RWPE1 (cell line): Measurements from ENCODE around the gene IL16.

ENCODE experiments used
- CTCF ChIA-PET: fragments of 350-600 bp; sonication (Branson Sonifier 250); formaldehyde crosslinking; extraction: SDS; loops from one replicate; lab custom pipeline; 2021; lab: Yijun Ruan, JAX
- POLR2A ChIA-PET: fragments of 400-600 bp; formaldehyde crosslinking; extraction: SDS; loops from one replicate; lab custom pipeline; 2020; ENCODE audit warnings: antibody characterized with exemption; ENCODE audit not compliant: low non-redundant PET; lab: Yijun Ruan, JAX
- DNase-seq: peaks from one replicate; pipeline ENCODE4 v3.0.0; 2012; ENCODE audit warnings: low spot score
- H3K27ac ChIP-seq: fragments of 450-650 bp; 2 replicates; pipeline ENCODE4 v1.5.1; 2017
- TF ChIP-seq, protein P1 (sequence below): fragments of 450-650 bp; conservative IDR thresholded peaks from 2 replicates; pipeline ENCODE4 v1.5.1; 2017; ENCODE audit warnings: low read depth, mild to moderate bottlenecking

IL16 gene

GRCh38 chr15:81298611-81299010 lies 101.9 kb downstream of the IL16 start:
- POLR2A ChIA-PET, result no interaction called here
- CTCF ChIA-PET, result no interaction called here
- peak overlapping the region; percentile 76 for H3K27ac ChIP-seq
- no peak for DNase-seq
- TF ChIP-seq, protein P1, sequence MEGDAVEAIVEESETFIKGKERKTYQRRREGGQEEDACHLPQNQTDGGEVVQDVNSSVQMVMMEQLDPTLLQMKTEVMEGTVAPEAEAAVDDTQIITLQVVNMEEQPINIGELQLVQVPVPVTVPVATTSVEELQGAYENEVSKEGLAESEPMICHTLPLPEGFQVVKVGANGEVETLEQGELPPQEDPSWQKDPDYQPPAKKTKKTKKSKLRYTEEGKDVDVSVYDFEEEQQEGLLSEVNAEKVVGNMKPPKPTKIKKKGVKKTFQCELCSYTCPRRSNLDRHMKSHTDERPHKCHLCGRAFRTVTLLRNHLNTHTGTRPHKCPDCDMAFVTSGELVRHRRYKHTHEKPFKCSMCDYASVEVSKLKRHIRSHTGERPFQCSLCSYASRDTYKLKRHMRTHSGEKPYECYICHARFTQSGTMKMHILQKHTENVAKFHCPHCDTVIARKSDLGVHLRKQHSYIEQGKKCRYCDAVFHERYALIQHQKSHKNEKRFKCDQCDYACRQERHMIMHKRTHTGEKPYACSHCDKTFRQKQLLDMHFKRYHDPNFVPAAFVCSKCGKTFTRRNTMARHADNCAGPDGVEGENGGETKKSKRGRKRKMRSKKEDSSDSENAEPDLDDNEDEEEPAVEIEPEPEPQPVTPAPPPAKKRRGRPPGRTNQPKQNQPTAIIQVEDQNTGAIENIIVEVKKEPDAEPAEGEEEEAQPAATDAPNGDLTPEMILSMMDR, result no peak

DNA sequence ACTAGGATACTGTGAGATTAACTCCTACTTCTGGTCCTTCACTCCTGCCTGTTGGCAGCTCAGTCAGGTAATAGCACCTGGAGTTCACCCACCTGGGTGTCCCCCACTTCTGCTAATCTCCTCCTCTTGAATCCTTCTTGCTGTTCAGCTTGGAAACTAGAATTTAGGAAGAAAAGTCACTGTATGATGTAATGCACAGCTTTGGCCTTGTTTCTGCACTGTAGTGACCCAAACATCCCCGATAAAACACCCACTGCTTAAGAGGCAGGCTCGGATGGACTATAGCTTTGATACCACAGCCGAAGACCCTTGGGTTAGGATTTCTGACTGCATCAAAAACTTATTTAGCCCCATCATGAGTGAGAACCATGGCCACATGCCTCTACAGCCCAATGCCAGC lies 102.5 kb downstream of the IL16 start:
- ChIA-PET CTCF (interaction anchor here (1.2 kb wide), 1 partner anchor 33 kb away, joined by 3 read pairs; no protein-coding TSS in a partner anchor), POLR2A (no interaction called here)
- H3K27ac ChIP-seq, result no peak overlapping the region
- DNase-seq, result no peak
- TF ChIP-seq, protein P1, result no peak

DNA sequence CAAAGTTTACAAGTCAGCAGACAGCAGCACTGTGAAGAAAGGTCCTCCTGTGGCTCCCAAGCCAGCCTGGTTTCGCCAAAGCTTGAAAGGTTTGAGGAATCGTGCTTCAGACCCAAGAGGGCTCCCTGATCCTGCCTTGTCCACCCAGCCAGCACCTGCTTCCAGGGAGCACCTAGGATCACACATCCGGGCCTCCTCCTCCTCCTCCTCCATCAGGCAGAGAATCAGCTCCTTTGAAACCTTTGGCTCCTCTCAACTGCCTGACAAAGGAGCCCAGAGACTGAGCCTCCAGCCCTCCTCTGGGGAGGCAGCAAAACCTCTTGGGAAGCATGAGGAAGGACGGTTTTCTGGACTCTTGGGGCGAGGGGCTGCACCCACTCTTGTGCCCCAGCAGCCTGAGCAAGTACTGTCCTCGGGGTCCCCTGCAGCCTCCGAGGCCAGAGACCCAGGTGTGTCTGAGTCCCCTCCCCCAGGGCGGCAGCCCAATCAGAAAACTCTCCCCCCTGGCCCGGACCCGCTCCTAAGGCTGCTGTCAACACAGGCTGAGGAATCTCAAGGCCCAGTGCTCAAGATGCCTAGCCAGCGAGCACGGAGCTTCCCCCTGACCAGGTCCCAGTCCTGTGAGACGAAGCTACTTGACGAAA lies 103.1 kb downstream of the IL16 start:
- no peak for DNase-seq
- ChIA-PET POLR2A (no interaction called here), CTCF (interaction anchor here (1.2 kb wide), 1 partner anchor 33 kb away, joined by 3 read pairs; no protein-coding TSS in a partner anchor)
- TF ChIP-seq, protein P1, result no peak
- no peak overlapping the region for H3K27ac ChIP-seq

- no peak for DNase-seq
- no peak overlapping the region for H3K27ac ChIP-seq
- TF ChIP-seq, protein P1, result no peak
- ChIA-PET POLR2A (no interaction called here), CTCF (no interaction called here)
Observed at GRCh38 chr15:81301385-81301784, 104.7 kb downstream of the IL16 start.

DNA sequence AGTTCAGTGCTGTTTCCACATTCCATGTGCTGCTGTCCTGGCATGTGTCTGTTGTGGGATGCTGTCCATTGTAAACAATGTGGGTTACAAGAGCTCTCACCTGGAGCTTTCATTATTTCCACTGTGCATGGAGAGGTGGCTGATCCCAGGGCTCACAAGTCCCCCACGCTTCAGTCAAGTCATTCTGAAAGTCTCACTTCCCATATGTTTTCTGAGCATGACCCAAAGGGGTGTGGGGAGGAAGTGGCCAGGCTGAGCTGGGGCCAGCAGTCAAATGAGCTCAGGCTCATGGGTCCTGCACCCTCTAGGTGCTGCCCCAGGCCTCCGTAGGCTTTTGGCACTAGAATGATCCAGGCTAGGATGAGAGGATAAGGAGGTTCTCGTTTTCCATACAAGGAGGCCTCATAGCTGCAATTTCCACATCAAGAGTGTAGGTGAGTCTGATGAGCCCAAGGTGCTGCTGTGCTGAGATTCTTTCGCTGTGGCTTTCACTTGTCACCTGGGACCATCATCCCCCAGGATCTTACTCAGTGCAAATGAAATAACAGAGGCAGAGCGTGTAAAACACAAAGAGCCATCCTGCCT lies 105.2 kb downstream of the IL16 start:
- ChIA-PET CTCF (no interaction called here), POLR2A (no interaction called here)
- TF ChIP-seq, protein P1, result no peak
- DNase-seq, result no peak
- H3K27ac ChIP-seq, result no peak overlapping the region

DNA sequence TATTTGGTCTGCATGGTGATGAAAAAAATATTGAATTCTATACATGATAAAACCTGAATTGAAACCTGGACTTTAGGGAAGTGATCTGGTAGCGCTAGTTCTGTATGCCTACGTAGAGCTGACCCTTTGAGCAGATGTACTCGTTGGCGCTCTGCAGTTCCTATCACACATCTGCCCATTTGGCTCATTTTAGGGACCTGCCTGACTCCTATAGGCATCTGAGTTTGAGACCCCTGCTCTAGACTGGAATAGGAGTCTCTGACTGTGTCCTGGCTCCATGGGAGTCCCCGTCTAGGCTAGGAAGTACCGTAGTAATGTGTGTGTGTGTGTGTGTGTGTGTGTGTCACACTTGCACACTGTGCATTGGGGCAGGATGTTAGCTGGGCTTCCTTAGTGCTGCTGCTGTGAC lies 106.0 kb downstream of the IL16 start:
- DNase-seq, result no peak
- ChIA-PET CTCF (no interaction called here), POLR2A (no interaction called here)
- TF ChIP-seq, protein P1, result no peak
- H3K27ac ChIP-seq, result no peak overlapping the region
